WI38 (cell line): ENCODE data around the gene MC1R.

Experiments
- H3K4me3 ChIP-seq: 2 replicates; pipeline ENCODE4 v1.5.1; 2011; ENCODE audit warnings: low read depth, mild to moderate bottlenecking, control low read depth, low read length
- CTCF ChIP-seq: IDR thresholded peaks from 2 replicates; pipeline ENCODE4 v1.5.1; 2012; ENCODE audit warnings: low read depth, mild to moderate bottlenecking, control low read depth, low read length

The MC1R gene

GRCh38 chr16:89919535-89920406 is 1.1 kb downstream of the MC1R start:
- no peak overlapping the region for H3K4me3 ChIP-seq
- no peak for TF ChIP-seq CTCF

GRCh38 chr16:89920723-89921122 is 2.1 kb downstream of the MC1R start:
- H3K4me3 ChIP-seq, result no peak overlapping the region
- no peak for TF ChIP-seq CTCF

- no peak for TF ChIP-seq CTCF
- peak overlapping the region; percentile 78 for H3K4me3 ChIP-seq
These were observed 2.6 kb downstream of the MC1R start for GRCh38 chr16:89921131-89921701.

- peak overlapping the region; percentile 78 for H3K4me3 ChIP-seq
- no peak for TF ChIP-seq CTCF
These were observed 3.2 kb downstream of the MC1R start for GRCh38 chr16:89921702-89922476.

GRCh38 chr16:89922477-89922883 is 3.8 kb downstream of the MC1R start:
- H3K4me3 ChIP-seq, result peak overlapping the region; percentile 78
- no peak for TF ChIP-seq CTCF

- TF ChIP-seq CTCF, result no peak
- H3K4me3 ChIP-seq, result peak within 1 kb of the TSS; percentile 78
These were observed 4.4 kb downstream of the MC1R start, which contains the start of gene TUBB3 for GRCh38 chr16:89922884-89923639. Gene TUBB3, plus strand, starts transcription at chr16:89923342. Its CDS starts 60 bp downstream, at chr16:89923402.
